CD4-positive, alpha-beta T cell treated with Interleukin-17A for 4 hours (primary cell): Measurements from ENCODE around the gene TMEM59L.
"Not testable (repeated sequence)": the region's sequence is repeated elsewhere in the genome, so short reads cannot be mapped to it uniquely, and the experiment has no call there.

Experiments used
- DNase-seq: peaks from one replicate; pipeline ENCODE4 v3.0.0-alpha.2; 2020; ENCODE audit warnings: mixed read lengths

Gene TMEM59L

DNA sequence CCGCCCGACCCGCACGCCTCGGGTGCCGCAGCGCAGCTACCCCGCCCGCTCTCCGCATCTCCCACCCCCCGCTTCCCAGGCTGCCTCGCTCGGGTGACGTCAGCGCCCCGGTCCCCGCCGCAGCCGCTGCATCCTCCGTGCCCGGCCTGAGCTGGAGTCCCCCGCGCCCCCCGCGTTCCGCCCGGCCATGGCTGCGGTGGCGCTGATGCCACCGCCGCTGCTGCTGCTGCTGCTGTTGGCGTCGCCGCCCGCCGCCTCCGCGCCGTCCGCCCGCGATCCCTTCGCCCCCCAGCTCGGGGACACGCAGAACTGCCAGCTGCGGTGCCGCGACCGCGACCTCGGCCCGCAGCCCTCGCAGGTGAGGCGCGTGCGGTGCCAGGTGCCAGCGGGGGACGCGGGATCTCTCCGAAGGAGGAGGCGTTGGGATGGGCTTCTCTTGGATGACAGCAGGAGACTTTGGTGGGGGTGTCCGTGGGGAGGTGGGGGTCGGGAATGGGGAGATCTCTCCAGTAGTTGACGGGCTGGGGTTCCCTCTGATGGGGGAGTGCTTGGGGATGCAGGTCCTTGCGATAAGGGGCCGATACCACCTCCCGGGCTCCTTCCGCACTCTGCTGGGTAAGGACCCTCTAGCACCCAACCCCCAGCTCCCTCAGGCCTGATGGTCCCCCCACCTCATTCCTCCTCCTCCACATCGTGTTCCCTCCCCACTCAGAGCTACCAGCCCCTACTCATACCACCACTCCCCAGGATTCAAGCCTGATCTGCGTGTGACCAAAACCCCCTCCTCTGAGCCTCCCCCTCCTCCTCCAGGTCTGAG lies at the start of gene TMEM59L:
Gene TMEM59L, plus strand, starts transcription at position 99 of the 817 bp plus-strand sequence. Its CDS starts 89 bp downstream, at position 188.
- DNase-seq, result peak; percentile 72

DNA sequence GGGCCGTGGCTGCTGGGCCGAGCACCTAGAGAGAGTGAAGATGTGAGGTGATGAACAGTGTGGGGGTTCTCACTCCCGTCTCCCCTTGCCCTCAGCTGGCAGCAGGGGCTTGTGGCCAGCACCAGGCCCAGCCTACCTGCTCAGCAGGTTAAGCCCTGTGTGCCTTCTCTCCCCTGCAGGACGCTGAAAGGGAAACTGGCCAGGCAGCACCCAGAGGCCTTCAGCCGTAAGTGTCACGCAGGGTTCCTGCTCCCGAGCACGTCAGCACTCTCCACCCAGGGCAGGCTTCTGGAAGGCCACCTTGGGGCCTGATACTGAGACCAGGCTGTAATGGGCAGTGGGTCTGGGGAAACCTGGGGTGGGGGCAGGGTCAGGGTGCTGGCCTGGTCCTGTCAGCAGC lies 45.7 kb upstream of the TMEM59L start:
- DNase-seq, result no peak

DNA sequence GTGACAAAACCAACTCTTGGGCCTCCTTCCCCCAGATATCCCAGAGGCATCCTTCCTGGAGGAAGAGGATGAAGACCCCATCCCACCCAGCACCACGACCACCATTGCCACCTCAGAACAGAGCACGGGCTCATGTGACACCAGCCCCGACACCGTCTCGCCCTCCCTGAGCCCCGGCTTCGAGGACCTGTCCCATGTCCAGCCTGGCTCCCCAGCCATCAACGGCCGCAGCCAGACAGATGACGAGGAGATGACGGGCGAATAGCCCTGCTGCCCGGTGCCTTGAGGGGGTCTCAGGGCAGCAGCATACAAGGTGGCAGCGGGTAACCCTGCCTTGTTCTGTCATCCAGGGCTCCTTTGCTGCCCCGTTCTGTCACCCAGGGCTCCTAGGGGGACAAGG lies 44.3 kb upstream of the TMEM59L start:
- no peak for DNase-seq

DNA sequence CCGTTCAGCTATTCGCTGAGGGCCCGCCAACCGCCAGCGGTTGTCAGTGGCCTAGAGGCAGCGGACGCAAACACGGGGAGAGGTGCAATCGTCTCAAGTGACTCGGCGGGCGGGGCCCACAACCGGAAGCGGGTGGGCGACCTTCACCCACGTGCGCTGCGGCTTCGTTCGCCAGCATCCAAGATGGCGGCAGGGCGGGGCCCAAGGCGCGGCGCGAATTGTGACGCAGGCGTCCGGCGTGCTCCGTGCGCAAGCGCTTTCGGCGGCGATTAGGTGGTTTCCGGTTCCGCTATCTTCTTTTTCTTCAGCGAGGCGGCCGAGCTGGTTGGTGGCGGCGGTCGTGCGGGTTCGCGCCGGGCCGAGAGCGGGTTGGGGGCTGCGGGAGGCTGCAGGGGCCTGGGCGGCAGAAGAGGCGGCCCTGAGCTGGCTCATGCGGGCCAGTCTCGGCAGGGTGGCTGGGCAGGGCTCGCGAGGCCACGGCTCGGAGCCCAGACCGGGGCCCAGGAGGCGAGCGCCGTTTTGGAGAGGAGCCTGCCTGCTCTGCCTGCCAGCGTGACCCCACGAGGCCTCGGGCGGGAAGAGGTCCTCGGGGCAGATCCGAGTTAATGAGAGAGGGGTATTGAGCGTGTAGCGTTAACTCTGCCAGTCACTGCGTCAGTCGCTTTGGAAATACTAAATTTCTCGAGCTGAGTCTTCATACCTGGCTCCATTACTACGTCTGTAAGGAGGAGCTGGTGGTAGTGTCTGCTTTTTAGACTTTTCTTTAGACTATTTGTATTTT lies 40.9 kb upstream of the TMEM59L start, which contains the start of gene UBA52:
Gene UBA52, plus strand, starts transcription at position 294 of the 781 bp plus-strand sequence. CDS start 1,444 bp downstream, outside the sequence.
- peak; percentile 99 for DNase-seq

DNA sequence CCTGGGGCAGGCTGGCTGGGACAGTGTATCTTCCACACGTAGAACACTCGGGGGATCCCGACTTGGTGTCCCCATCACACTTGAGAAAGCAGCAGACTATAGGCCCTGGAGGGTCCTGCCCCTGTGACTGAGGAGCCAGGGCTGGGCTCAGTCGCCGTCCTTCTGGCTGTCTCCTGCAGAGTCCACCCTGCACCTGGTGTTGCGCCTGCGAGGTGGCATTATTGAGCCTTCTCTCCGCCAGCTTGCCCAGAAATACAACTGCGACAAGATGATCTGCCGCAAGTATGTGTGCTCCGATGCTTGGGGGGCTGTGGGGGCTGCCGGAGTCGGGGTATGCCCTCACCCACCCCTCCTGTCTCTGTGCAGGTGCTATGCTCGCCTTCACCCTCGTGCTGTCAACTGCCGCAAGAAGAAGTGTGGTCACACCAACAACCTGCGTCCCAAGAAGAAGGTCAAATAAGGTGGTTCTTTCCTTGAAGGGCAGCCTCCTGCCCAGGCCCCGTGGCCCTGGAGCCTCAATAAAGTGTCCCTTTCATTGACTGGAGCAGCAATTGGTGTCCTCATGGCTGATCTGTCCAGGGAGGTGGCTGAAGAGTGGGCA lies 37.9 kb upstream of the TMEM59L start:
- no peak for DNase-seq

DNA sequence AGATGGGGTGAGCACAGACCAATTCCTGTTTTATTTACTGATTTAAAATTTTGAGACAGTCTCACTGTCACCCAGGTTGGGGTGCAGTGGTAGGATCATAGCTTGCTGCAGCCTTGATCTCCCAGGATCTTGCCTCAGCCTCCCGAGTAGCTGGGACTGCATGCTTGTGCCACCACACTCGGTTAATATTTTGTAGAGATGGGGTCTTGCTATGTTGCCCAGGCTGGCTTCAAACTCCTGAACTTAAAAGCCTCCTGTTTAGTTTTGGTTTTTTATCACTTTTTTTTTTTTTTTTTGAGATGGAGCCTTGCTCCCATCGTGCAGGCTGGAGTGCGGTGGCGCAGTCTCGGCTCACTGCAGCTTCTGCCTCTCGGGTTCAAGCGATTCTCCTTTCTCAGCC lies 36.3 kb upstream of the TMEM59L start:
- no peak for DNase-seq

DNA sequence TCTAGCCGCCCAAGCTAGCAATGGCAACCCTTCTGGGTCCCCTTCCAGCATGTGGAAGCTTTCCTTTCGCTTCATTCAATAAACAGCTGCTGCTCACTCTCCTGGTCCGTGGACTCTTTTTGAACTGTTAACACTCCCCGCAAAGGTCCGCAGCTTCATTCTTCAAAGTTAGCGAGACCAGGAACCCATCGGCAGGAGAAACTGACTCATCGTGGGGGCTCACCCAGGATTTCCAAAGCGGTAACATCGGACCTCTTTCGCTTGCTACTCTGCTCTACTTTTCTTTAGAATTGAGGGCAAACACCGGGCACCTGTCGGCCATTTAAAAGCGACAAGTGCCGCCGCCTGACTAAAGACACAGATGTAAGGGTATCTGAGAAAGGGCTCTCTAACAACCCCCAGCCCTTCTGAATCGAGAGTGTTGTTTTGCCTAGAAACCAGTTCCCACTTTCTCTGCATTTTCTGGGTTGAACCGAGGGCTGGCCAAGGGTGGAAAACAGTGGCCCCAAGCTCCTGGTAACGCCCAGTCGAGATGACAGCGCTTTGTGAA lies 35.2 kb upstream of the TMEM59L start:
- no peak for DNase-seq

DNA sequence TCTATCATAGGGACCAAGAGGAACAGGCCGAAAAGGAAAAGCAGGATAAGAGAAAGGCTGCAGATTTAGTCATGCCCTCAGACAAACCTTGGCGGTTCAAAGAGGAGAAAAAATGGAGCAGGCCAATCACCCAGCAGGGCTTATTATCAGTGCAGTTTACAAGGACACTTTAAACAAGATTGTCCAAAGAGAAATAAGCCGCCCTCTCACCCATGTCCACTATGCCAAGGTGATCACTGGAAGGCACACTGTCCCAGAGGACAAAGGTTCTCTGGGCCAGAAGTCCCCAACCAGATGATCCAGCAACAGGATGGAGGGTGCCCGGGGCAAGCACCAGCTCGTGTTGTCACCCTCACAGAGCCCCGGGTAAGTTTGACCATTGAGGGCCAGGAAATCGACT lies 32.4 kb upstream of the TMEM59L start:
- DNase-seq, result no peak

DNA sequence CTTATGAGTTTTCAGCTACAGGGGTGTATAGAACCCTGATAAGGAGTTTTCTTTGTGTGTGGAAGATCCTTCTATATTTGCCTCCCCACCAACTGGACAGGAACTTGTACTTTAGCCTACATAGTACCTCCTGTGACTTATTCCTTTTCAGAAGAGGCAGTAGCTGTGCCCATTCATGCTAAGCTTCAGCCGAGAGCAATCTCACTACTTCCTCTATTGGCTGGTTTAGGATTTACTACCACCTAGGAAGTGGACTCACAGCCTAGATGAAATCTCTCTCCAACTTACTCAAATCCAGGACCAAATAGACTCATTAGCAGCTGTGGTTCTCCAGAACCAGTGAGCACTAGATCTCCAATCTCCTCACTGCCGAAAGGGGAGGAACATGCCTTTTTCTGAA lies 26.4 kb upstream of the TMEM59L start:
- DNase-seq, result no peak

DNA sequence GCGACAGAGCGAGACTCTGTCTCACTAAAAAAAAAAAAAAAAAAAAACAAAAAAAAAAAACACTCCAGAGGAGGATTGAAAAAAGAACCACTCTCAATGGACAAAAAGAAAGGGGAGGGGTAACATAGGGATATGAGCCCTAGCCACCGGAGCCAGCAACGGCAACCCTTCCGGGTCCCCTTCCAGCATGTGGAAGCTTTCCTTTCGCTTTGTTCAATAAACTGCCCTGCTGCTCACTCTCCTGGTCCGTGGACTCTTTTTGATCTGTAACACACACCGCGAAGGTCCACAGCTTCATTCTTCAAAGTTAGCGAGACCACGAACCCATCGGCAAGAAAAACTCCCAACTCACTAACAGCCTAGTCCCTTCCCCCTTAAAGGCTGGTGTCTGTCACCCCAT lies 25.1 kb upstream of the TMEM59L start:
- DNase-seq, result no peak

DNA sequence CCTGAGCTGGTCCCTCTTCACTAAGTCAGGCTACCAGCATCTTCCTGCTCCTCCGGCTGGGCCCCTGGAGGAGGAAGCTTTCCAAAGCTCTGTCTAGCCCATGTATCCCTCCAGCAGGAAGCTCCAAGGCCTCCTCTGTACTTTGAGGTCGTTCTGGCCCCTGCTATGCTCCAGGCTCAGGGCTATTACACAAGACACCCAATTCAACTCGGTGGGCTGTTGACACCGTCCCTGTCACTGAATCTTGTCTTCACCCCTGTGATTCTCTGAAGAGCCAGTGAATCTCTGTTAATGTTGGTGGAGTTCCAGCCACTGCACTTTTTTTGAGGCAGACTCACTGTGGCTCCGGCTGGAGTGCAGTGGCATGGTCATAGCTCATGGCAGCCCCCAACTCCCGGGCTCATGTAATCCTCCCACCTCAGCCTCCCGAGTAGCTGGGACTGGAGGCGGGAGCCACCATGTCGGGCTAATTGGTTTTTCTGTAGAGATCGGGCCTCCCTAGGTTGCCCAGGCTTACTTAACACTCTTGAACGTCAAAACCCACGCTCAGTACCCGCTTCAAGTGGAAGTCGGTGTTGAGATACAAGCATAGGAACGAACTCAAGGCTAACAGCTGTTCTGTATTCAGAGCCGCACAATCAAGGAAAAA lies 24.6 kb upstream of the TMEM59L start:
- no peak for DNase-seq

DNA sequence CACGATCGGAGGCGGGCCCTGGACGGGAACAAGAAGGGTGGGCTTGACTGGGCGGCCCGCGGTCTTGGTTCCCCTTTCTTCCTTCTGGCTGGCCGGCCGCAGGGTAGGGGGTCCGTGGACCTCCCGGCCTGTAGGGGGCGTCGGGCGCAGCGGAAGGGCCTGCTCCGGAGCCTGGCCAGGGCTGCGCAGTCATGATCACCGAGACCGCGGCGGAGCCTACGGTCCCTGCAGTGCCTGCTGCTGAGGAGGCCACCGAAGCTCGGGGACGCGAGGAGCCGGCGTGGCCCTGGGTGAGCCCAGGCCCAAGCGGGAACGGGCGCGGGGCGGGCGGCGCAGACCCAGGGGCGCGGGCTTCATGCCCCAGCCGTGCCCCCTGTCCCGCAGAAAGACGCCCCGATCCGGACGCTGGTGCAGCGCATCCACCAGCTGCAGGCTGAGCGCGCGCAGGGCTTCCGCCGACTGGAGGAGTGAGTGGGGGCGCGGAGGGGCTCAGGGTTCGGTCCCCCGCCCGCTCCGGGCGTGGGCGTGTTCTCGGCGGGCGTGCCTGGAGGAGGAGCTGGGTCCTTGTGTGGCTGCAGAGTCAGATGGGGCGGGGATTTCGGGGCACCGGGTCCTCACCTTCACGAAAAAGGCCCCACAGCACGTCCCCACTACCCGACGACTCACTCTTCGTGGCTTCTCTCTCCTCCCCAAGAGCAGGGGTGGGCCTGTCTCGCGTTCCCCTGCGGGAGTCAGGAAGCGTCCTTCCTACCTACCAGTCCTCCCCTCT lies 23.9 kb upstream of the TMEM59L start, which contains the start of gene REX1BD:
Gene REX1BD, plus strand, starts transcription at position 188 of the 769 bp plus-strand sequence. Its CDS starts 4 bp downstream, at position 192.
- peak; percentile 93 for DNase-seq

DNA sequence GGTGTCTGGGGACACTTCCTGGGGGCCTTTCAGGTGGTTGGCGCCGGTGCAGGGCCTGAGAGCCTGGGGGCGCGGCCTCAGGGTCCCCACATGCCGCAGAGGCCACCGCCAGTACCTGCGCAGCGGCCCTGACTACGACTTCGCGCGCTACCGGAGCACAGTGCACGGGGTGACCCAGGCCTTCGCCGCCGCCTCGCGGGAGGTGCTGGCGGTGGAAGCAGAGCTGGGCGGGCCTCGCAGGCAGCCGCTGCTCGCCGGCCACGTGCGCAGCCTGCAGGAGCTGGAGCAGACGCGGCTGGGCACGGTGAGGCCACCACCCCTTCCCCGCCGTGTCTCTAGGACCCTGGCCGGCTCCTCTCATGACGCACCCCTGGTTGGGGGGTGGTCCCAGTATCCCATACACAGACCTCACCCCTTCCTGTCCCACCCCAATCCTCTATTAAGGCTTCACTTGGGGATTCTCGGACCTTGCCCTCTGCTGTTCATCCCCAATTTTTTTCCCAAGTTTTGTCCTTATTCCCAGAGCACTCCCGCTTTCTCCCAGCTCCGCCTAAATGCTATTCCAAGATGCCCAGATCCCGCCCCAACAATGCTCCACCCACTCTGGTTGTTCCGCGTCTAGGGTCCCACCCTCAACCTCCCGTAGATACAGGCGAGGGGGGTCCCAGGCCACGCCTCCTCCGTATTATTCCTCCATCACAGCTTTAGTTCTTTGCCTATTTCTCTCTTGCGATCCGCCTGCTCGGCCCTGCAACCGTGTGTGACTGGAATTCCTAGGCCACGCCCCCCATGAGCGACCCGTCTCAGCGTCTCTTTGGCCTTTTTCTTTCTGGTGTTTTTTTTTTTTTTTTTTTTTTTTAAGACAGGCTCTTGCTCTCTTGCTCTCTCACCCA lies 23.0 kb upstream of the TMEM59L start:
- DNase-seq, result peak; percentile 72

DNA sequence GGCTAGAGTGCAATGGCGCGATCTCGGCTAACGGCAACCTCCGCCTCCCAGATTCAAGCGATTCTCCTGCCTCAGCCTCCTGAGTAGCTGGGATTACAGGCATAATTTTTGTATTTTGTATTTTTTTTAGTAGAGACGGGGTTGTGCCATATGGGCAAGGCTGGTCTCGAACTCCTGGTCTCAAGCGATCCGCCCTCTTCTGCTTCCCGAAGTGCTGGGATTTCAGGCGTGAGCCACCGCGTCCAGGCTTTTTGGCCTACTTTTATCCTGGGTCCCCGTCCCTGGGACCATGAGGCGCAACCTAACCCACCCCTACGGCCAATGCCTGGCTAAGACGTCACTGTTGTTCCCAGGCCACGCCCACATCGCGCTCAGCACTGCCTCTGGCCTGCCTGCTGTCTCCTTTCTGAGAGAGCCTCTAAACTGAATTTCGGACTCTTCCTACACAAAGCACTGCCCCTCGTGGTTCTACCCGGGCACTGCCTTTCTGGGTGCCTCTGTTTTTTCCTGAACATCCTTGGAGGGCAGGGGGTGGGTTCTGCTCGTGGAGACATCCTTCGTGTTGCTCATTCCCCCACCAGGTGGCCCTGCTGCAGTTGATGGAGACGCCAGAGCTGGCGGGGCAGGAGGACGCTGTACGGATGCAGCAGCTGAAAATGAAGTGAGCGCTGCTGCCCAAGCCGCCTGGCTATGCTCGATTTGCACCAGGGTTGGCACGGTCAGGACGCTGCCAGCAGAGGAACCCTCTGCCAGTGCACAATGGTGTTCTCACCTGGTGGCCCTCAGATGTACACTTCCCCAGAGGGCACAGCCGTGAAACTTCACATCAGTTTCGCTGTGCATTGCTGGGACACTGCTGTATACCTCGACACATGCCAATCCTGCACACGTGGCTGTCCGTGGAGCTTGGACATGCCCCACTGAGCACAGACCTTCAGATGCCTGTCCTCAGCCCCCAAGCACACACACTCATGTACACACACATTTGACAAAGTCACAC lies 22.1 kb upstream of the TMEM59L start:
- DNase-seq, result peak; percentile 53

DNA sequence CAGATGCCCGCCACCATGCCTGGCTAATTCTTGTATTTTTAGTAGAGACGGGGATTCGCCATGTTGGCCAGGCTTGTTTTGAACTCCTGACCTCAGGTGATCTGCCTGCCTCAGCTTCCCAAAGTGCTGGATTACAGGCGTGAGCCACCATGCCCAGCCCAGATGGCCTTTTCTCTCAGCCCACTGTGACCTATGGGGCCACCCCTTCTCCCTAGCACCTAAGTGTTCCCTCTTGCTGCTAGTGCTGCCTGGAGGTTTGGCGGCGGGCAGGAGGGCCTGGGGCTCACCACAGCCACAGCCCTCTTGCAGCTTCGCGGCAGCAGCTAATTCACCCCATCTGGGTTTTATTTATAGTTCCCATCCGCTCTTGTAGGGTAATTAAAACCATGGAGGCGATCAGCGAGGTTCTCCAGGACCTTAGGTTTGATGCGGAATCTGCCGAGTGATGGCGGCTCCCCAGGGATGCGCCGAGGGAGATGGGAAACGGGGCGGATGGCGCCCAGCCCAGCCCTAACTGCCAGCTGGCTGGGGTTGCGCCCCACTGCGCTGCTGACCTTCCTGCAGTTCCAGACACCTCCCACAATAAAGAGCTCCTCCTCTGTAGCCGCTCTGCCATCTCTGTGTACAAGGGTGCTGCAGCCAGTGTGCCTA lies 20.8 kb upstream of the TMEM59L start:
- DNase-seq, result no peak

DNA sequence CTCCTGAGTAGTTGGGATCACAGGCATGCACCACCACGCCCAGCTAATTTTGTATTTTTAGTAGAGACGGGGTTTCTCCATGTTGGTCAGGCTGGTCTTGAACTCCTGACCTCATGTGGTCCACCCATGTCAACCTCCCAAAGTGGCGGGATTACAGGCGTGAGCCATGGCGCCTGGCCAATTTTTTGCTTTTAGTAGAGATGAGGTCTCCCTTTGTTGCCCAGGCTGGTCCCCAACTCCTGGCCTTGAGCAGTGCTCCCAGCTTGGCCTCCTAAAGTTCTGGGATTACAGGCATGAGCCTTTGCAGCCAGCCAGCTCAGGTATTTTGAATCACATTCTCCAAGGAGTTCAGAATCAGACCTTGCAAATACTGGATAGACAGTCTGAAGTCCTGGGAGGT lies 19.9 kb upstream of the TMEM59L start:
- DNase-seq, result not testable (repeated sequence)

DNA sequence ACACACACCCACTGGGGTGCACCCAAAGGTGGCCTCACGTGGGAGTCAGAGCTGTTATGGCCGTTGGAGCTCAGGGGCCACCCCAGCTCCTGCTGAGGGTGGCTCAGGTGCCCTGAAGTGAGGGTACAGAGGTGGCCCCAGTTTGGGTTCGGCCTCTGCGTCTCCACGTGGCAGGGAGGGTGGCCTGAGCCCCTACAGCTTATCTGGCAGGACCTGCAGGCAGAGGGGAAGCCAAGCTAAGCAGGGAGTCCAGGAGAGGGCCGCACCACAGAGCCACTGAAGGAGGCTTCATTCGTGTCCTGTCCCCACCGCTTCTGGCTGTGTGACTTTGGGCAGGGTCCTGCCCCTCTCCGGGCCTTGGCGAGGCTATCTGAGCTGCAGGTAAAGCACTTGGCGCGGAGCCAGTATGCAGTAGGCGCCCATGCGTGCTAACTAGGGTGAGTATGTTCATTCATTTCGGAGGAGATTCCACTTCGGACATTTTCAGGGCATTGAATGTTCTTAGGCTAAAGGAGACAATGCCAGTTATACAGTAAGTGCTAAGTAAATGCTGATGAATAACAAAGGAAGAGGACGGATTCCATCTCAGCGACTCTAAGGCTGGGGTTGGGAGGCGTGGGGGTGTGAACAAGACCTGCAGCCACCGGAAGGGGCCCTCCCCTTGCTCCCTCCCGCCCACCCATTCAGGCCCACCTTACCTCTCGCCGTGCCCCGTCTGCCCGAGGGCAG lies 19.1 kb upstream of the TMEM59L start:
- DNase-seq, result no peak
